Kidney epithelial cell (primary cell): Measurements from ENCODE around the gene NAV2. TPM values are rescaled to one million over a fixed set of nuclear protein-coding genes. Genes with fewer than 3 reads are reported as not detected.

Source experiments
- DNase-seq: peaks from one replicate; pipeline ENCODE4 v3.0.0-alpha.2; 2010; ENCODE audit warnings: low read depth
- H3K27me3 ChIP-seq: 2 replicates; pipeline ENCODE4 v1.6.0; 2011; ENCODE audit warnings: low read length; ENCODE audit not compliant: control insufficient read depth, insufficient read depth
- H3K36me3 ChIP-seq: 2 replicates; pipeline ENCODE4 v1.5.1; 2011; ENCODE audit warnings: low read length; ENCODE audit not compliant: control insufficient read depth, insufficient read depth
- H3K4me3 ChIP-seq: 2 replicates; pipeline ENCODE4 v1.5.1; 2011; ENCODE audit warnings: low read depth, mild to moderate bottlenecking, control low read depth, low read length
- CTCF ChIP-seq: IDR thresholded peaks from 2 replicates; pipeline ENCODE4 v1.5.1; 2011; ENCODE audit warnings: mild to moderate bottlenecking, moderate library complexity, low read length, control low read depth, inconsistent platforms; ENCODE audit not compliant: insufficient read depth, poor library complexity, severe bottlenecking
- total RNA-seq: library from RNA; depleted of rRNA; stranded (reverse); fragments of >200 nt; gene quantifications from 2 replicates; pipeline ENCODE4 v1.2.3, GENCODE V29; 2015

The NAV2 gene
- total RNA-seq, 1 donor from 2014 or later = 41.5 TPM

GRCh38 chr11:19683862-19684491 is 28.7 kb upstream of the NAV2 start:
- no peak for DNase-seq
- Histone ChIP-seq H3K27me3 (no peaks in the 10 kb centered on the region), H3K36me3 (no peaks in the 10 kb centered on the region), H3K4me3 (no peak overlapping the region)
- TF ChIP-seq CTCF = no peak

GRCh38 chr11:19686234-19686633 is 26.4 kb upstream of the NAV2 start:
- H3K27me3 ChIP-seq = no peaks in the 10 kb centered on the region
- TF ChIP-seq CTCF = no peak
- no peaks in the 10 kb centered on the region for H3K36me3 ChIP-seq
- DNase-seq = no peak
- H3K4me3 ChIP-seq = no peak overlapping the region

GRCh38 chr11:19687392-19687791 is 25.2 kb upstream of the NAV2 start:
- no peak for DNase-seq
- no peak for TF ChIP-seq CTCF

GRCh38 chr11:19689281-19690000 is 23.2 kb upstream of the NAV2 start:
- no peak for TF ChIP-seq CTCF
- Histone ChIP-seq H3K4me3 (no peak overlapping the region), H3K27me3 (no peaks in the 10 kb centered on the region), H3K36me3 (no peaks in the 10 kb centered on the region)
- no peak for DNase-seq

More at GRCh38 chr11:19687392-19687791, 25.2 kb upstream of the NAV2 start:
- no peaks in the 10 kb centered on the region for H3K36me3 ChIP-seq
- H3K27me3 ChIP-seq = no peaks in the 10 kb centered on the region
- H3K4me3 ChIP-seq = no peak overlapping the region

- TF ChIP-seq CTCF = no peak
- Histone ChIP-seq H3K27me3 (no peaks in the 10 kb centered on the region), H3K4me3 (no peak overlapping the region), H3K36me3 (no peaks in the 10 kb centered on the region)
- DNase-seq = no peak
Measured at GRCh38 chr11:19690885-19691284, 21.8 kb upstream of the NAV2 start.
